GM12875 (cell line): ENCODE measurements around the gene CAP1.

ENCODE experiments used
- H3K4me3 ChIP-seq: one replicate; pipeline ENCODE4 v1.5.1; 2011; ENCODE audit warnings: low read depth, low read length, control low read depth
- CTCF ChIP-seq: IDR thresholded peaks from 2 replicates; pipeline ENCODE4 v1.5.1; 2011; ENCODE audit warnings: low read depth, mild to moderate bottlenecking, control low read depth, inconsistent platforms, low read length, moderate library complexity, borderline replicate concordance; ENCODE audit not compliant: insufficient read depth

CAP1 gene

GRCh38 chr1:40090652-40091355 is 50.3 kb downstream of the CAP1 start:
- TF ChIP-seq CTCF = no peak
- no peak overlapping the region for H3K4me3 ChIP-seq

GRCh38 chr1:40092241-40092640 is 51.7 kb downstream of the CAP1 start:
- H3K4me3 ChIP-seq = no peak overlapping the region
- no peak for TF ChIP-seq CTCF

- H3K4me3 ChIP-seq = no peak overlapping the region
- TF ChIP-seq CTCF = no peak
Measured at GRCh38 chr1:40092706-40093639, 52.4 kb downstream of the CAP1 start.

GRCh38 chr1:40094466-40095110 is 54.1 kb downstream of the CAP1 start:
- TF ChIP-seq CTCF = no peak
- no peak overlapping the region for H3K4me3 ChIP-seq

- H3K4me3 ChIP-seq = no peak overlapping the region
- TF ChIP-seq CTCF = no peak
Measured at GRCh38 chr1:40095806-40096205, 55.3 kb downstream of the CAP1 start.

GRCh38 chr1:40096646-40096976 is 56.1 kb downstream of the CAP1 start:
- H3K4me3 ChIP-seq = peak overlapping the region; percentile 87
- no peak for TF ChIP-seq CTCF
